ENCODE results near the gene MRPS27. TPM values are rescaled to one million over a fixed set of nuclear protein-coding genes. Genes with fewer than 3 reads are reported as not detected.

MRPS27 gene
- total and polyA plus RNA-seq, 2 of the 13 experiments (the other 11 are each of a cell fraction or from before 2014, with no cell fraction given) = 71.8 to 115 TPM

GRCh38 chr5:72307968-72308852 lies 11.8 kb downstream of the MRPS27 start (continued):
- TF ChIP-seq RBM39 (IDR thresholded peaks at IDR 0.05; ENCODE audit: low read depth, low read length, poor library complexity, severe bottlenecking) (peak; percentile 86), MTA1 (CRISPR knock-in tag; IDR thresholded peaks at IDR 0.05; ENCODE audit: borderline replicate concordance) (peak; percentile 89), ZNF350 (CRISPR knock-in tag; IDR thresholded peaks at IDR 0.05; ENCODE audit: borderline replicate concordance, low read depth) (peak; percentile 82), ZFP41 (CRISPR knock-in tag; IDR thresholded peaks at IDR 0.05; ENCODE audit: borderline replicate concordance) (peak; percentile 87; the same call in 1 of the 2 replicates), MIER2 (CRISPR knock-in tag; IDR thresholded peaks at IDR 0.05) (no peak), TEAD2 (CRISPR knock-in tag; IDR thresholded peaks at IDR 0.05) (peak; percentile 53; the same call in 1 of the 2 replicates), SALL1 (CRISPR knock-in tag; IDR thresholded peaks at IDR 0.05) (peak; percentile 92), ARNT2 (CRISPR knock-in tag; IDR thresholded peaks at IDR 0.05; ENCODE audit: low read depth) (peak; percentile 73), ZBTB39 (CRISPR knock-in tag; IDR thresholded peaks at IDR 0.05) (no peak), ZNF576 (CRISPR knock-in tag; IDR thresholded peaks at IDR 0.05) (peak; percentile 90), ZNF597 (CRISPR knock-in tag; IDR thresholded peaks at IDR 0.05) (no peak), ZNF431 (CRISPR knock-in tag; IDR thresholded peaks at IDR 0.05; ENCODE audit: borderline replicate concordance, low read depth) (no peak; the same call in 1 of the 2 replicates), ZNF326 (CRISPR knock-in tag; IDR thresholded peaks at IDR 0.05; ENCODE audit: borderline replicate concordance) (no peak), TRAFD1 (CRISPR knock-in tag; IDR thresholded peaks at IDR 0.05; ENCODE audit: borderline replicate concordance) (no peak; the same call in 1 of the 2 replicates), TBX2 (CRISPR knock-in tag; IDR thresholded peaks at IDR 0.05; ENCODE audit: borderline replicate concordance) (peak; percentile 84), ZNF746 (CRISPR knock-in tag; IDR thresholded peaks at IDR 0.05) (peak; percentile 40; the same call in 1 of the 2 replicates), ZNF468 (CRISPR knock-in tag; IDR thresholded peaks at IDR 0.05) (peak; percentile 35; the same call in 1 of the 2 replicates), ZKSCAN8 (CRISPR knock-in tag; IDR thresholded peaks at IDR 0.05; ENCODE audit: borderline replicate concordance) (no peak), ZNF703 (CRISPR knock-in tag; IDR thresholded peaks at IDR 0.05; ENCODE audit: borderline replicate concordance) (peak; percentile 63; the same call in 1 of the 2 replicates), ATAD3A (CRISPR knock-in tag; IDR thresholded peaks at IDR 0.05) (no peak), ONECUT2 (CRISPR knock-in tag; IDR thresholded peaks at IDR 0.05) (no peak), ZNF460 (CRISPR knock-in tag; IDR thresholded peaks at IDR 0.05; ENCODE audit: borderline replicate concordance) (no peak), IRF2 (CRISPR knock-in tag; IDR thresholded peaks at IDR 0.05) (peak; percentile 86), ZNF777 (CRISPR knock-in tag; IDR thresholded peaks at IDR 0.05) (peak; percentile 75), HHEX (CRISPR knock-in tag; IDR thresholded peaks at IDR 0.05) (no peak)

Data from HepG2 (cell line).